PFSK-1 (cell line): ENCODE data around the gene B4GALT2.

Experiments
- FOXP2 ChIP-seq: optimal IDR thresholded peaks from 2 replicates; pipeline ENCODE3; 2011; ENCODE audit warnings: borderline replicate concordance, control low read depth, inconsistent platforms; ENCODE audit not compliant: insufficient read depth; ENCODE audit errors: extremely low read length, extremely low read depth
- POLR2AphosphoS5 ChIP-seq: IDR thresholded peaks from 2 replicates; pipeline ENCODE4 v1.6.1; 2012; ENCODE audit warnings: low read depth, mild to moderate bottlenecking, control low read depth, low read length, moderate library complexity
- SIN3A ChIP-seq: IDR thresholded peaks from 2 replicates; pipeline ENCODE4 v1.6.1; 2012; ENCODE audit warnings: mild to moderate bottlenecking, low read length, moderate library complexity, borderline replicate concordance; ENCODE audit not compliant: insufficient read depth
- TAF1 ChIP-seq: IDR thresholded peaks from 2 replicates; pipeline ENCODE4 v1.6.1; 2012; ENCODE audit warnings: low read length, control low read depth, borderline replicate concordance; ENCODE audit not compliant: insufficient read depth
- TF ChIP-seq, protein P1 (sequence below), 2 experiments: IDR thresholded peaks; 2 replicates each; pipeline versions ENCODE4 v1.6.1 to v1.8.0; 2011 to 2012; ENCODE audit warnings: low read depth in 2 of 2, low read length in 2 of 2, control low read depth in 1 of 2, inconsistent platforms in 1 of 2, mild to moderate bottlenecking in 1 of 2, moderate library complexity in 1 of 2; ENCODE audit not compliant: insufficient read depth in 1 of 2

B4GALT2 gene

DNA sequence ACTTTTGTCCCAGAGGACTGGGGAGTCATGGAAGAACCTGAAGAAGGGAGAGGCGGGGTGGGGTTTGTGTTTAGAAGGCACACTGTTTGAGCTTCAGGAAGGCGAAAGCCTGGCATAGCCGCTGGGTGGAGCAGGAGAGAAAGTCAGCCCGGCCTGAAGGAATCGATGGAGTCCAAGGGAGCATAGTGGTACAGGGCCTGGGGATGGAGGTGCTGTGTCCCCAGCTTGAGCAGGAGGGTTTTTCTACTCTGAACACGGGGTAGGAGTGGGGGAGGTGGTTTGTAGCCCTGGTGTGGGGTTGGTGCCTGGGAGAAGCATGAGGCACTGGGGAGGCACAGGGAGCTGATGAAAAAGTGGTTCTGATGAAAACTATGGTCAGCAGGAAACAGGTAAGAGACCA, 7.7 kb downstream of the B4GALT2 start:
- TF ChIP-seq TAF1 (no peak), FOXP2 (no peak), SIN3A (no peak), POLR2AphosphoS5 (no peak)
- TF ChIP-seq, protein P1, sequence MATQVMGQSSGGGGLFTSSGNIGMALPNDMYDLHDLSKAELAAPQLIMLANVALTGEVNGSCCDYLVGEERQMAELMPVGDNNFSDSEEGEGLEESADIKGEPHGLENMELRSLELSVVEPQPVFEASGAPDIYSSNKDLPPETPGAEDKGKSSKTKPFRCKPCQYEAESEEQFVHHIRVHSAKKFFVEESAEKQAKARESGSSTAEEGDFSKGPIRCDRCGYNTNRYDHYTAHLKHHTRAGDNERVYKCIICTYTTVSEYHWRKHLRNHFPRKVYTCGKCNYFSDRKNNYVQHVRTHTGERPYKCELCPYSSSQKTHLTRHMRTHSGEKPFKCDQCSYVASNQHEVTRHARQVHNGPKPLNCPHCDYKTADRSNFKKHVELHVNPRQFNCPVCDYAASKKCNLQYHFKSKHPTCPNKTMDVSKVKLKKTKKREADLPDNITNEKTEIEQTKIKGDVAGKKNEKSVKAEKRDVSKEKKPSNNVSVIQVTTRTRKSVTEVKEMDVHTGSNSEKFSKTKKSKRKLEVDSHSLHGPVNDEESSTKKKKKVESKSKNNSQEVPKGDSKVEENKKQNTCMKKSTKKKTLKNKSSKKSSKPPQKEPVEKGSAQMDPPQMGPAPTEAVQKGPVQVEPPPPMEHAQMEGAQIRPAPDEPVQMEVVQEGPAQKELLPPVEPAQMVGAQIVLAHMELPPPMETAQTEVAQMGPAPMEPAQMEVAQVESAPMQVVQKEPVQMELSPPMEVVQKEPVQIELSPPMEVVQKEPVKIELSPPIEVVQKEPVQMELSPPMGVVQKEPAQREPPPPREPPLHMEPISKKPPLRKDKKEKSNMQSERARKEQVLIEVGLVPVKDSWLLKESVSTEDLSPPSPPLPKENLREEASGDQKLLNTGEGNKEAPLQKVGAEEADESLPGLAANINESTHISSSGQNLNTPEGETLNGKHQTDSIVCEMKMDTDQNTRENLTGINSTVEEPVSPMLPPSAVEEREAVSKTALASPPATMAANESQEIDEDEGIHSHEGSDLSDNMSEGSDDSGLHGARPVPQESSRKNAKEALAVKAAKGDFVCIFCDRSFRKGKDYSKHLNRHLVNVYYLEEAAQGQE (IDR thresholded peaks at IDR 0.05; ENCODE audit: insufficient read depth in 1 of 2, low read depth in 2 of 2, low read length in 2 of 2), result no peak

GRCh38 chr1:43987159-43987902, 8.3 kb downstream of the B4GALT2 start:
- no peak for TF ChIP-seq SIN3A

- no peak for TF ChIP-seq POLR2AphosphoS5
- no peak for TF ChIP-seq TAF1
- no peak for TF ChIP-seq FOXP2
- TF ChIP-seq, protein P1 (IDR thresholded peaks at IDR 0.05; ENCODE audit: insufficient read depth in 1 of 2, low read depth in 2 of 2, low read length in 2 of 2), result no peak
- no peak for TF ChIP-seq SIN3A
Observed at GRCh38 chr1:43990271-43991199, 11.5 kb downstream of the B4GALT2 start.

GRCh38 chr1:43991200-43991475, 12.1 kb downstream of the B4GALT2 start:
- no peak for TF ChIP-seq SIN3A
- no peak for TF ChIP-seq POLR2AphosphoS5
- TF ChIP-seq, protein P1 (IDR thresholded peaks at IDR 0.05; ENCODE audit: insufficient read depth in 1 of 2, low read depth in 2 of 2, low read length in 2 of 2), result no peak
- TF ChIP-seq FOXP2, result no peak
- no peak for TF ChIP-seq TAF1

DNA sequence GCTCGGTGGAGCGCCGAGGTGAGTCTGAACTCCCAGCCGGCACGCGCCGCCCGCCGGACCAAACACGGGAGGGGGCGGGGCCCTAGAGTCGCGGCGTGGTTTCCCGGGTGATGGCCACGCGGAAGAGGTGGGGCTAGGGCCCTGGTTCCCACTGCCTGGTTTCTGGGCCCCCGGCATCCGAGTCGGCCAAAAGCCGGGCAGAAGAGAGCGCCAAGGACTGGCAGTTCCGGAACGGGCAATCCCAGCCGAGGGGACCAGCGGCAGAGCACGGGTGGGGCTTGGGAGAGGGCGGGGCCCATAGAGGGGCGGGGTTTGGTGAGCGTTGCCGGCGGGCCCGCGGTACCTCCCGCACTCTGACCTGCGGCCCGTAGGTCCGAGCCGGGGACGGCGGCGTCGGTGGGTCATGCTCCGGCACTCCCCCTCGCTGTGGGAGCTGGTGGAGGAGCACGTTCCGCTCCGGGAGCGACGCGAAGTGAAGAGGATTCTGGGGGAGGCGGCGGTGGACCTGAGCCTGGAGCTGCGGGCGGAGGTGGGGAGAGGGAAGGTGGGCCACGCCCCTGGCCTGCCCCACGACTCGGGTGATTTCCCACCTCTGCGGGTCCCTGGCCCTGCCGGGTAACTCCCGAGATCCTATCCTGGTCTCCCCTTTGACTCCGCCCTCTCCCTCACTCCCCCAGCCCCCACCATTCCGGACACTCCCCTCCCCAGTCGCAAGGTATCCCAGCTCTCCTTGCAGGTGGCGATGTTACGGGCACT, 12.6 kb downstream of the B4GALT2 start, which contains the start of gene CCDC24:
Gene CCDC24, plus strand, starts transcription at position 124 of the 756 bp plus-strand sequence. Its CDS starts 280 bp downstream, at position 404.
- peak; percentile 77; the same call in 1 of the 2 replicates for TF ChIP-seq SIN3A
- TF ChIP-seq POLR2AphosphoS5, result no peak
